Stimulated activated CD8-positive, alpha-beta memory T cell treated with anti-CD3 and anti-CD28 coated beads, Interleukin-4, amount 100 ng/mL, for 48 hours (primary cell): ENCODE data around the gene TMEM108.
"Not testable (repeated sequence)": the region's sequence is repeated elsewhere in the genome, so short reads cannot be mapped to it uniquely, and the experiment has no call there.

ENCODE experiments used
- DNase-seq: peaks from one replicate; pipeline ENCODE4 v3.0.0-alpha.2; 2020

The TMEM108 gene

DNA sequence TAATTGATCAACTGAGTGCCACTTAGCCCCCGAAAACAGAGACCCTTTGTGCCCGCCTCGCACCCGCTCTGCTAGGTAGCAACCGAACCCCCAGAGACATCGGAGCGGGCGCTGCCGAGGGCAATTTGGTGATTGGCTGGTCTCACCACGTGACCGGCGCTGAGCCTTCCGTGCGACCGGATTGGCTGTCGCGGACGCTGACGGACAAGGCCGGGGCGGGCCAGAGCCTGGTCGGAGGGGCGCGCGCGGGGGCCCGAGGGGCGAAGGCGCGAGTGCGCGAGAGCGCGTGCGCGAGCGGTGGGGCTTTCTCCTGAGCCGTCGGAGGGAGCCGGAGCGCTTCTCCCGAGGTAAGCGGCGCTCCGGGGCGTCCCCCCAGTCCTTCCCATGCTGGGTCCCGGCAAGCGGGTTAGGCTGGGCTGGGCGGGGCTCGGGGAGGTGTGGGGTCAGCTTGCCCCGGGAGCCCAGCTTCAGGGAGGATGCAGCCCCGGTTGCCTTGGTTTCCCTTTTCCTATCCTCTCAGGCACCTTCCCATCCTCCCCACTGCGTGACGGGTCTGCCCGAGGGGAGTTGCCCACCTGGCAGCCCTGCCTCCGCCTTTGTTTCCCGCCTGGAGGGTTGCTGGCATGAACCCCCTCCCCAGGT, at the start of gene TMEM108:
Gene TMEM108 (plus strand): TSS at position 303 of the 642 bp plus-strand sequence.
- DNase-seq: peak; percentile 55

GRCh38 chr3:132995971-132996370, 42.2 kb upstream of the TMEM108 start:
- no peak for DNase-seq

GRCh38 chr3:132997404-132998185, 40.6 kb upstream of the TMEM108 start:
- no peak for DNase-seq

DNA sequence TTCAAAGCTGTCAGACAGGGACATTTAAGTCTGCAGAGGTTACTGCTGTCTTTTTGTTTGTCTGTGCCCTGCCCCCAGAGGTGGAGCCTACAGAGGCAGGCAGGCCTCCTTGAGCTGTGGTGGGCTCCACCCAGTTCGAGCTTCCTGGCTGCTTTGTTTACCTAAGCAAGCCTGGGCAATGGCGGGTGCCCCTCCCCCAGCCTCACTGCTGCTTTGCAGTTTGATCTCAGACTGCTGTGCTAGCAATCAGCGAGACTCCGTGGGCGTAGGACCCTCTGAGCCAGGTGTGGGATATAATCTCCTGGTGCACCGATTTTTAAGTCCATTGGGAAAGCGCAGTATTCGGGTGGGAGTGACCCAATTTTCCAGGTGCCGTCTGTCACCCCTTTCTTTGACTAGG, 33.2 kb upstream of the TMEM108 start:
- DNase-seq: not testable (repeated sequence)

GRCh38 chr3:133007601-133008000, 30.6 kb upstream of the TMEM108 start:
- DNase-seq: no peak

GRCh38 chr3:133014325-133014724, 23.9 kb upstream of the TMEM108 start:
- DNase-seq: no peak

GRCh38 chr3:133015573-133015972, 22.6 kb upstream of the TMEM108 start:
- DNase-seq: not testable (repeated sequence)

DNA sequence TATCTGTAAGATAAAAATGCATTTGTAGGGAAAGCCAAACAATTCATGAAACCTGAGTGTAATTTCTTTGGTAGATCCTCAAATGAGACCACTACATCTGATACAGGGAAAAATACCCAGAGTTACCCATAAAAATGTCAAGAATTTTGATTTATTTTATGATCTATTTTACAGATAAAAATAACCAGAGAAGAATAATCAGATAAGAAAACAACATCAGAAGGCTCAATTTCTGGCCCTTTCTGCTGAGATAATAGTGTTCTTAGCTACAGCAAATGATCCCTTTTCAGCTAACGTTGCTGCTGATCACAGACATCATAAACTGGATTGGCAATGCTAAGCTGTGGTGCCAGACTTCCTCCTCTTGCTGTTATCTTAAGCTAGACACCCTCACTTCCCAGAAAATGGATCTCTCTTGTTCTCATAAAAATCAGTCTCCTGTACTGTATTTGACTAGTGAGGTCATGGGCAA, 21.3 kb upstream of the TMEM108 start:
- no peak for DNase-seq

- no peak for DNase-seq
Measured at GRCh38 chr3:133018921-133019320, 19.3 kb upstream of the TMEM108 start.

DNA sequence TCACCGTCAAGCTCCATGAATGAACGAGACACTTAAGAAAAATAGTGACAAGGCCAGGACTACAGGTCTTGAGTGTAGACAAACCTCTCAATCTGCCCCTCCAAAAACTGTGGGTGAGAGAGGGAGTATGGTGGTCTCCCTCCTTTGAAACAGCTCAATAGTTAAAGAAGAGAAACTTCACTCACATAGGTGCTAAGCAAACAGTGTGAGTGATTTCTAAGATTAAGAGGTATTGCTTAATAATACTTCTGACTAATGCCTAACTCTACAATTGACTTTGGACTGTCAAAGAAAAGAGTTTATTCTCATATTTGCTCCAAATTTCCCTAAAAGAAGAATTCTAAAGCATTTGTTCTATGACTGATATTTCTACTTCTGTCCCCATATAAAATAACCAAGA, 17.0 kb upstream of the TMEM108 start:
- no peak for DNase-seq

DNA sequence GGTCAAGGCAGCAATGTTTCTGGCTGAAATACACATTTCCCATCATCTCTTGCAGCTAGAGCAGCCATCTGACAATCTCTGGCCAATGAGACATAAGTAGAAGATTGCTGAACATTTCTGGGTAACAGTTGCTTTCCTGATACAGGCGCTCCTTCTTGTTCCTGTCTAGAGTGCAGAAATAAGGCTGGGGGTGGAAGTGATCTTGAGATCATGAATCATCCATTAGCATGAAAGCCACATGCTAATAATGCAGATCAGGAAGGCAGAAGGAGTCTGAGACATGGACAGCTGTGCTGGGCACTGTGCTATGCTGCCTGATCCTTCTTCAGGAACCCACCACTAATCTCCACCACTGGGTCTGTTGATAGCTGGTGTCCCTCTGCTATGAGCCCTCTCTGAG, 14.8 kb upstream of the TMEM108 start:
- no peak for DNase-seq

GRCh38 chr3:133025546-133025945, 12.6 kb upstream of the TMEM108 start:
- DNase-seq: no peak

- DNase-seq: no peak
Measured at GRCh38 chr3:133032301-133032700, 5.9 kb upstream of the TMEM108 start.

GRCh38 chr3:133037436-133037835, 755 bp upstream of the TMEM108 start:
- no peak for DNase-seq

DNA sequence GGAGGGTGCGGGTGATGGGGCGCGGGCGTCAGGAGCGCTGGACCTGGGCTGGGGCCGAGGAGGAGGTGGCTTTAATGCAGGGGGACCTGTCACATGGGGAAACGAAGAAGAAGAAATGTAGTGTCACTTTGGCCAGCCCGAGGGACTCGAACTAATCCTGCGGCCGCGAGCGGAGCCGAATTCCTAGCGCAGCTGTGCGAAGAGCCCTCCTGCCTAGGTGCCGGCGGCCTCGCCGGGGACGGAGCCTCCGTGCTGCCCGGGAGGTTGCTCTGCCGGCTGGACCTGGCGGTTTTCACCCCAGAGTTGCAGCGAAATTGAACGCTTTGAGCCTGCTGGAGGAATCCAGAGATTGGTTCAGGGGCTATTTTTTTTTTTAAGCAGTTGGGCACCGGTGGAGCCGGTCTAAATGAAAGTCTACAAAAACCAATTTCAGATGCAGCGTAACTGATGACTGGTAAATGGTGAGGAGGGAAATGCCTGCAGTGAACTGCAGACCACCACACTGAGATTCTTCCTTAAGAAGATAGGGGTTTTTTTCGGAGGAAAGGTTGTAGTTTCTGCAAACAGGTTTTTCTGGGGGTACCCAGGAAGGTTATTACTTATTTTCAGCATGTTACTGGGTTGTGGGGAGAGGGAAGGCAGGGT, 662 bp downstream of the TMEM108 start:
- no peak for DNase-seq

GRCh38 chr3:133040696-133041523, 2.7 kb downstream of the TMEM108 start:
- peak; percentile 63 for DNase-seq

DNA sequence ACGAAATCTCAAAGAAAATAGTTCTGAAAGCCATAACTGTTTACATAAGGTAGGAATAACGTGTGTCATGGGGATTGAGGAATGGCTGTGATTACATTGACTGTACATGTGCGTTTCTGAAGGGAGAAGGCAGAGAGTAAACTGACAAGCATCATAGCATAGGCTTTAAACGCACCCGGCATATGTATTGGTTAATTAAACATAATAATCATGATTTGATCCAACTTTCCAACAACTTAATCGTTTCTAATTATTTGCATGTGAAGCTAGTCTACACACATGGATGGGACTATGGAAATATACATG, 3.3 kb downstream of the TMEM108 start:
- no peak for DNase-seq

- no peak for DNase-seq
Measured at GRCh38 chr3:133042778-133043177, 4.6 kb downstream of the TMEM108 start.

DNA sequence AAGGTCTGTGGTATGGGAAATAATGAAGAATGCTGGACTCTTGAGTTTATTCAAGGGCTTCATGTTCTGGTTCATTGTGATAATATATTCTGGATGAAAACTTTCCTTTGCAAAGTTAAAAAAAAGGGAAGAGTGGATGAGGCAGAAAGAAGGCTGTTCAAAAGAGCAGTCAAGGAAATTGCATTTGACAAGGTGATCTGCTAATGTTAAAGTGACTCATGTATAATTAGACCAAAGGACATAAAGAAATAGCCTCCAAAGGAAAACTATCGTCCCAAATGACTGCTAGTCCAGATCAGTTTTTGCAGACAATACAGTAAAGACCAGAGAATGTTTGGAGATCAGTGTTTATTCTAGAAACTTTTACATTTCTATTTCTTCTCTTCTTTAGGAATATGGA, 9.8 kb downstream of the TMEM108 start:
- no peak for DNase-seq

DNA sequence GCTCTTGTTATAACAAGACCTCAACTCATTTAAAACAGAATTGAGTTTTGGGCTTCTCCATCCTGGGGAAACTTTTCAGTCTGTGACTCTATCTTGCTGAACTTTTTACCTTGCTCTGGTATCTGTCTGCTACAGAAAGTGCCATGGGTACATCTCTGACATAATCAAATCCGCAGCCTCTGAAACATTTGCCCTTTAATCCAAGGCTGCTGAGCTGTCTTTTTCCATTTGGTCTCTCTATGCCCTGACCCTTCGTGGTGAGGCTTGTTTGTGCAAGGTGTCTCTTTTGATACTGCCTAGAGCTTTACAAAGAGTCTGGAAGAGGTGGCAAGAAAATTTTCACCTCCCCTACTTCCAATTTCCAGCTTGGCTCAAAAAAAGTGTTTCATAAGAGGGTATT, 11.3 kb downstream of the TMEM108 start:
- DNase-seq: no peak

DNA sequence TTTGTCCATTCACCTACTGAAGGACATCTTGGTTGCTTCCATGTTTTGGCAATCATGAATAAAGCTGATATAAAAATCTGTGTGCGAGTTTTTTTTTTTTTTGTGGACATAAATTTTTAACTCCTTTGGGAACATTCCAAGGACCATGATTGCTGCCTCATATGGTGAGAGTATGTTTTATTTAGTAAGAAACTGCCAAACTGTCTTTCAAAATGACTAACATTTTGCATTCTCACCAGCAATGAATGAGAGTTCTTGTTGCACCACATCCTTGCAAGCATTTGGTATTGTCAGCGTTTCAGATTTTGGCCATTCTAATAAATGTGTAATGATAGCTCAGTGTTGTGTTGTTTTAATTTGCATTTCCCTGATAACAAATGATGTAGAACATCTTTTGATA, 12.7 kb downstream of the TMEM108 start:
- DNase-seq: no peak

DNA sequence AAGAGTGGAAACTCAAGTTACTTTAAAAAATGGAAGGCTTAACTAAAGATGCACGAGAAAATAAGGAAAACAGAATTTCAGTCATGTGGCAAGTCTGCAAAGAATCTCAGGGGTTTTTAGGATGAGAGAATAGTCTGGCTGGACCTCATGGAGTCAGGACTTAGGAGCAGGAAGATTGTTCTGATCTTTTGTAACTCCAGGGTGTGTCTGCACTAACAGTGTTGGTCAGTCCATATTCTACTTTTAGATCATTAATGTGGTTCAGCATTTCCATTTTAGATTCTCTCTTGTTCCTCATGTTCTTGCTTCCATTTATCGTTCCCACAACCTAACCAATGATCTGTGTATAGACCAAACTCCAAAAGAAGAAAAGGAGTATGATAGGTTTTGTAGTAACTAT, 15.3 kb downstream of the TMEM108 start:
- DNase-seq: no peak

DNA sequence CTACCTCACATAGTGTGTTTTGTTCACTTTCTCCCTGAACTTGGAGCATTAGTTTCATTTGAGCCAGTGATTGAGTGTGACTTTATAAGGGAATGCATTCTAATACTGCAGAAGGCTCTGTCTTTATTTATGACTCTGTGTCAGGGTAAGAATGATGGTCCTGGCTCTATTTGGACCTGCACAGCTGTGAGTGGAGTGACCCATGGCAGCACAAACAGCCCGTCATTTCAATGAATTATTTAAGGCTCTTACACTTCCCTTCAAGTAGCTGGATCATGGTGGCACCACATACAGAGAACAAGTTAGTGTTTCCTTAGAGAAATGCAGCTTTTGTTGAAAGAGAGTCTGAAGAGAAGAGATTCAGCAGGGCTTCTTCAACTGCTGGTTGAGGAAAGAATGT, 16.4 kb downstream of the TMEM108 start:
- DNase-seq: no peak
